Muscle of leg (tissue), 11 donors: ENCODE results near the gene GDAP2. TPM values are rescaled to one million over a fixed set of nuclear protein-coding genes. Genes with fewer than 3 reads are reported as not detected.
A peak's percentile ranks its signal among the peaks of the same experiment; 100 is the strongest.
"Not testable (repeated sequence)": the region's sequence is repeated elsewhere in the genome, so short reads cannot be mapped to it uniquely, and the experiment has no call there.

Experiments
- DNase-seq: peaks from one replicate; pipeline ENCODE4 v3.0.0; 2013
- H3K27ac ChIP-seq: one replicate; pipeline ENCODE4 v1.5.1; 2013; ENCODE audit warnings: mild to moderate bottlenecking, low read length, control low read depth
- H3K27me3 ChIP-seq: one replicate; pipeline ENCODE4 v1.6.1; 2013; ENCODE audit warnings: low read length; ENCODE audit not compliant: control insufficient read depth, insufficient read depth
- H3K36me3 ChIP-seq: one replicate; pipeline ENCODE4 v1.6.1; 2013; ENCODE audit warnings: low read length; ENCODE audit not compliant: control insufficient read depth, insufficient read depth
- H3K4me1 ChIP-seq: one replicate; pipeline ENCODE4 v1.6.1; 2013; ENCODE audit warnings: low read length; ENCODE audit not compliant: control insufficient read depth, insufficient read depth
- H3K4me3 ChIP-seq: one replicate; pipeline ENCODE4 v1.5.1; 2013; ENCODE audit warnings: low read length, control low read depth
- H3K9me3 ChIP-seq: replicated peaks from 2 replicates; pipeline ENCODE4 v1.6.1; 2013; ENCODE audit warnings: low read depth, low read length; ENCODE audit not compliant: control insufficient read depth
- WGBS: methylation state at CpG from one replicate; pipeline ENCODE4 v1.1.5; 2013; ENCODE audit warnings: missing lambda C conversion rate; ENCODE audit not compliant: insufficient coverage; 5-methylcytosine and 5-hydroxymethylcytosine counted together
- polyA plus RNA-seq, 8 donors: library from polyadenylated mRNA; unstranded; fragments of 120-200 nt; gene quantifications; one replicate each; pipeline versions ENCODE4 v1.2.1 to v1.2.3, GENCODE V29; 2013; ENCODE audit warnings: inconsistent platforms in 1 of 8, low replicate concordance in 1 of 8; ENCODE audit not compliant: insufficient read length in 8 of 8, insufficient read depth in 1 of 8
- total RNA-seq: library from RNA; stranded (reverse); fragments of 120-200 nt; gene quantifications from one replicate; pipeline ENCODE4 v1.2.4, GENCODE V29; 2013

GDAP2 gene
- total and polyA plus RNA-seq, 9 donors: 6.3 to 14.0 (median 7.0) TPM

DNA sequence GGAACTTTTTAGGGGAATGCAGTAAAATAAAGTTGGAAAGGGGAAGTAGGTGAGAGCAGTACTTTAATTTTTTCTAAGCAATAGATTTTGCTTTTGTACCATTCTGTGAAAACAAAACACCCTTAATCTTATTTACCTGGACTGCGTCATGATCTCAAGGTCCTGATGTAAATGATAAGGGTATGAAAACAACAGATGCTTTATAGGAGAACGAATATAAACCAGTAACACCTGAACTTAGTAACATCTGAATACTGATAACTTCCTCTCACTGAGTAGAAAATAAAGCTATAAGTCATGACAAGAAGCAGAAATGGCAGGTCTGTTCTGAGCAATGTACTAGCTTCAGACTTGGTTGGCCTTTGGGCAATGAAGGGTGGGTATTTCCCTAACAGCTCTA lies 77.7 kb downstream of the GDAP2 start:
- Histone ChIP-seq H3K27ac (no peak overlapping the region), H3K4me3 (no peak overlapping the region)

DNA sequence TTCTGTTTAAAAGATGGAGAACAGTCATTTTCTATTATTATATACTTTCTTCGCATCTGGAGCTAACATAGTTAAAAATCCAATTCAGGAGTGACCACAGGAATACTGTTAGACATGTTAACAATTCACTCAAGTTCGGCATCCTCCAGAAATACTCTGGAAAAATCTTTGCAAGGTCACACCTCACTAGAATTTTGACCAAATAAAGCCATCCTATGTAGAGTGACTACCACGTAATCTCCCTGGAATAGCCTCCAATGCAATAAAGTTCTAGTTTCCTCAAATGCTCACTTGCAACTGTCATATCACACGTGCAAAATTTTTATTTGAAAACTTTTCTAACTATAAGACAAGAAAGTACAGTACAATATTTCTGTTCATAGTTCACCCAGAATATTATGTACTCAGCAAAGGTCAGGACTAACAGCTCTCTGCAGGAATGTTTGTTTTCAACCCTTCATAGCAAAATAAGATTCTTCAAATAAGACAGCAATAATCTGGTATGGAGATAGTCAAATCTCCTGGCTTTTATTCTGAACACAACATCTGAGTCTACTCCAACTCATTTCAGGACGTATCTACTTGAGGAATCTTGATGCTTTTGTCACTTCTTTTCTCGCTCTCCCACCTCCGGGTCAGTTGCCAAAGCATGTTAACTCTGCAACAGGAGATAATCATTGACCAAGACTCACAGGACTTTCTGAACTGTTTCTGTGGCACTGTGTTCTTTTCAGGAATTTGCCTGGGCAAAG lies 82.6 kb downstream of the GDAP2 start:
- no peak for DNase-seq
- H3K9me3 ChIP-seq: peaks cover 3% of the 10 kb centered on the region
- no peaks in the 10 kb centered on the region for H3K36me3 ChIP-seq
- H3K27ac ChIP-seq: no peak overlapping the region
- no peak overlapping the region for H3K4me3 ChIP-seq
- 66% methylated on average over 3 of the region's 7 CpGs for WGBS
- H3K4me1 ChIP-seq: no peaks in the 10 kb centered on the region
- H3K27me3 ChIP-seq: no peaks in the 10 kb centered on the region

More for the DNA sequence above, 77.7 kb downstream of the GDAP2 start:
- WGBS: no CpG with 5 or more reads among the region's 2 CpGs
- no peaks in the 10 kb centered on the region for H3K36me3 ChIP-seq
- H3K9me3 ChIP-seq: no peaks in the 10 kb centered on the region
- H3K27me3 ChIP-seq: no peaks in the 10 kb centered on the region
- DNase-seq: no peak
- H3K4me1 ChIP-seq: no peaks in the 10 kb centered on the region

DNA sequence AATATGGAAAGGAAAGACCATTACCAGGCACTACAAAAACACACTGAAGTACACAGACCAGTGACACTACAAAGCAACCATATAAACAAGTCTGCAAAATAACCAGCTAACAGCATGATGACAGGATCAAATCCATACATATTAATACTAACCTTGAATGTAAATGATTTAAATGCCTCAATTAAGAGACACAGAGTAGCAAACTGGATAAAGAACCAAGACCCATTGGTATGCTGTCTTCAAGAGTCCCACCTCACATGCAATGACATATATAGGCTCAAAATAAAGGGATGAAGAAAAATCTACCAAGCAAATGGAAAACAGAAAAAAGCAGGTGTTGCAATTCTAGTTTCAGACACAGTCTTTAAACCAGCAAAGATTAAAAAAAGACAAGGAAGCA lies 84.9 kb downstream of the GDAP2 start:
- not testable (repeated sequence) for H3K27me3 ChIP-seq, H3K4me3 ChIP-seq, H3K36me3 ChIP-seq, H3K27ac ChIP-seq, DNase-seq, H3K4me1 ChIP-seq, H3K9me3 ChIP-seq

DNA sequence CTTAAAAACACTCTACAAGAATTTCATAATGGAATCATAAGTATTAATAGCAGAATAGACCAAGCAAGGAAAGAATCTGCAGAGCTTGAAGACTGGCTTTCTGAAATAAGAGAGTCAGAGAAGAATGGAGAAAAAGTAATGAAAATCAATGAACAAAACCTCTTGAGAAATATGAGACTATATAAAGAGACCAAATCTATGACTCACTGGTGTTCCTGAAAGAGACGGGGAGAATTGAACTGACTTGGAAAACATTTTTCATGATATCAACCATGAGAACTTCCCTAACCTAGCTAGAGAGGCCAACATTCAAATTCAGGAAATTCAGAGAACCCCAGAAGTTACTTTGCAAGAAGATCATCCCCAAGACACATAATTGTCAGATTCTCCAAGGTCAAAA lies 85.6 kb downstream of the GDAP2 start:
- no peak overlapping the region for H3K4me3 ChIP-seq
- H3K36me3 ChIP-seq: no peaks in the 10 kb centered on the region
- no peaks in the 10 kb centered on the region for H3K27me3 ChIP-seq
- no CpG with 5 or more reads among the region's 1 CpG for WGBS
- H3K9me3 ChIP-seq: peaks cover 3% of the 10 kb centered on the region
- H3K4me1 ChIP-seq: no peaks in the 10 kb centered on the region
- no peak overlapping the region for H3K27ac ChIP-seq
- no peak for DNase-seq

DNA sequence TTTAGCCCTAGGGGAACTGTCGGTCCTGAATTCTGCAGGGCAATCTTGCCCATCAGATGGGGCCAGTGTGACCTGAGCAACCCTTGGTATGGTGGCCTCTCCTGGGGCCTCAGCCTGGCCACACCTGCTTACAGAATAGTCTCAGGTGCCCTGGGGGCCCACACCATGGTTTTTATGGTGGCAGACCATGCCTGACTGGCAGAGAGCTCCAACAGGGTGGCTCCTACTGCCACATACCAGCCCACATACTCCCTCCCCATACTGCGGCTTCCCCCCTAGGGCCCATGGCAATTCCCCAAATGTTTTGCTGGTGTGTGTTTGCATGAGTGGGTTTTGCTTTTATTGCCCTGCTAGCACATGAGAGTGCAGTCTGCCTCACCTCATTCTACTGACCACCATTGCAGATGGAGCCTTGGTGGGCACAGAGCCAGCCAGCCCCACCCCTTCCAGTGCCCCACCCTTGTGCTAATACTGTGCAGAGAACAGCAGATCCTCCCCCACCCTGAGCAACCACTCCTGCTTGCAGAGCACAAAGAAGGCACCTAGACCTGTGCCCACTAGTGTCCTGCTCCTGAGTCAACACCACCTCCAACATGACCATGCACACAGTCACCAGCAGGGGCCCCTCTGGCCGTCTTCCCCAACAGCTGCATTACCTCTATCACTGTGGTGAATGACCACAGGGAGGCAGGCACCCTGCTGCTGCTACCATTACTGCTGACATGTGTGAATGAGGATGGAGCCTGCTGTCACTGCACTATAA lies 86.8 kb downstream of the GDAP2 start:
- no peaks in the 10 kb centered on the region for H3K27me3 ChIP-seq
- no peak for DNase-seq
- no peak overlapping the region for H3K27ac ChIP-seq
- no peak overlapping the region for H3K4me3 ChIP-seq
- H3K9me3 ChIP-seq: peaks cover 3% of the 10 kb centered on the region
- H3K36me3 ChIP-seq: no peaks in the 10 kb centered on the region
- H3K4me1 ChIP-seq: no peaks in the 10 kb centered on the region
- 89% methylated on average over 1 of the region's 3 CpGs for WGBS

DNA sequence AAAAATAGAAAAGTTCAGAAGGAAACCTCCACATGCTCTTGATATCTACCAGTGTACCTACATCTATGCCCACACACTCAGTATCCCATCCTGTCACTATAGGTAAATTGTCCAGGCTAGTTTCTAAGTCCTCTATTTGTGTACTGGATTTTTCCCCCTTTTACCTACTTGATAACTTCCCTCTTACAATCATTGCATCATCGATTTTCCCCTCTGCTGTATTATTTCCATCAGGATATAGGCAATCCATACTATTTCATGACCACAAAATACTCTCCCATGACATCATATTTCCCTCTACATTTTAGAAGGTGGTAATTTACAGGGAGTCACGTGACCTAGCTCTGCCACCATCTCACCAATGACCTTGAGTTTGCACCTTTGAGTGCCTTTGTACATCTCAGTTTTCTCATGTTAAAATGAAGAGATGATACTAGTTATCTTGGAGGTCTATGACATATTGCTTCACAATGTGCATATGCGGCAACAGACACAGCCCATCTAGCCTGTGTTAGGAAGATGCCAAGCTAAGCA lies 88.2 kb downstream of the GDAP2 start:
- Histone ChIP-seq H3K27ac (no peak overlapping the region), H3K4me1 (no peaks in the 10 kb centered on the region), H3K4me3 (no peak overlapping the region), H3K27me3 (no peaks in the 10 kb centered on the region), H3K36me3 (no peaks in the 10 kb centered on the region), H3K9me3 (peaks cover 3% of the 10 kb centered on the region)
- DNase-seq: no peak
- 100% methylated on average over 1 of the region's 3 CpGs for WGBS

DNA sequence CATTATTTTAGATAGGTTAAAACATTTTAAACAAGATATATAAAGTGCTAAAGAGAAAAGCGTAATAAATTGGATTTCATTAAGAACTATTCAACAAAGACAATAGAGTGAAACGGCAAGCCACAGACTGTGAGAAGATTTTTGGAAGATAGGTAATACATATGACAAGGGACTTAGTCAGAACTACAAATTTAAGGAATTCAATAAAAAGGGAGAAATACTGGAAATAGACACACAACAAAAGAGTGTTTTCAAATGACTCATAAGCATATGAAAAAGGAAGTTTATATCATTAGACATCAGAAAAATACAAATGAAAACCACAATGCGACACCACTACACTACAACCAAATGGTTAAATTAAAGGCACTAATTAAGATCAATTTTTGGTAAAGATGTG lies 90.5 kb downstream of the GDAP2 start:
- no peak overlapping the region for H3K27ac ChIP-seq
- H3K36me3 ChIP-seq: no peaks in the 10 kb centered on the region
- no peaks in the 10 kb centered on the region for H3K9me3 ChIP-seq
- whole genome bisulfite sequencing: no CpG with 5 or more reads among the region's 3 CpGs
- H3K4me1 ChIP-seq: no peaks in the 10 kb centered on the region
- H3K4me3 ChIP-seq: no peak overlapping the region
- no peak for DNase-seq
- H3K27me3 ChIP-seq: no peaks in the 10 kb centered on the region

DNA sequence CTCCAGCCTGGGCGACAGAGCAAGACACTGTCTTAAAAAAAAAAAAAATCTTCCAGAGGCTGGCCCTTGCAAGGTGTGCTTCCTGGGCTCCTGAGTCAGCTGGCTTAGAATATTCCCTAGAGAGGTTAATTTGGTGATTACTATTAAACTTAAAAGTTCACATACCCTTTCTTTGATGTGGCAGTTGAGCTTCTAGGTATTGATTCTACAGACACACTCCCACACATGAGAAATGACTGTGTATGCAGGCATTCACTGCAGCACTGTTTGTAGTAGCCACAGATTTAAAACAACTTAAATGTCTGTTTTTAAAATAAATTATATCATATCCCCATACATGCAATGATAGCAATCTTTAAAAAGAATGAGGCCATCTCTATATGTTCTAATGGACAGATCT lies 93.4 kb downstream of the GDAP2 start:
- no peaks in the 10 kb centered on the region for H3K27me3 ChIP-seq
- no peaks in the 10 kb centered on the region for H3K4me1 ChIP-seq
- H3K9me3 ChIP-seq: no peaks in the 10 kb centered on the region
- H3K36me3 ChIP-seq: no peaks in the 10 kb centered on the region
- DNase-seq: no peak
- no peak overlapping the region for H3K27ac ChIP-seq
- no CpG with 5 or more reads among the region's 1 CpG for WGBS
- no peak overlapping the region for H3K4me3 ChIP-seq

DNA sequence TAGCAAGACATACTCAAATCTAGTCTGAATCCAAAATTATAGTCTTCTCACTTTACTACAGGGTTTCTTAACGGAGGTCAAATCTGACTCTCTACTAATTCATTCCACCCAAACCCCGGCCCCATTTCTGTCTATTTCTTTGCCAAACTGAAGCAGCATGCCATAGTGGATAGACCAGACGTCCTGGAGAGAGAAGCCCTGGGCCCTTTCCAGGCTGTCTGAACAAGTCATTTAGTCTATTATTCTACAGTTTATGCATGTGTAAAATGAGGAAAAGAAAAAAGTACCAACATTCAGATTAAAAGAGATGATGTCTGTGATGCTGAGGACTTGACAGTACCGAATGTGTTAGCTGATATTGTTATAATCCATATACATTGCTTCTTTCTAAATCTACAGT lies 95.0 kb downstream of the GDAP2 start:
- no peaks in the 10 kb centered on the region for H3K9me3 ChIP-seq
- H3K27me3 ChIP-seq: no peaks in the 10 kb centered on the region
- no peaks in the 10 kb centered on the region for H3K4me1 ChIP-seq
- H3K4me3 ChIP-seq: no peak overlapping the region
- no peaks in the 10 kb centered on the region for H3K36me3 ChIP-seq
- no peak overlapping the region for H3K27ac ChIP-seq
- 53% methylated on average over 2 of the region's 4 CpGs for WGBS
- DNase-seq: peak; percentile 36

DNA sequence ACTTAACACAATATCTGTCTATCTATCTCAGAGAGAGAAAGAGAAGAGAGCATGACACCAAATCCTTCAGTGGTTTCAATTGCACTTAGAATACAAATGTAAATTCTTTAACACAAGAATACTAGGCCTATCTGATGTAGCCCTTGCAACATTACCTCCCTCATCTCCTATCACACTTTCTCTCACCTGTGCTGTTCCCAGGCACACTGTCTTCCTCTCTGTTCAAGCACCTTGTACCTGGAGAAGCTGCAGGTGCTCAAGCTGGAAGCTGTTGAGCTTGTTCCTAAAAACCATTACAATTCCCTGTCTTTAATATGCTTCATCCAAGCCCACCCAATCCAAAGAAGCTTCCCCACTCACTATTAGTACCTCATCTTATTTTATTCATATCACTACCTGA lies 97.0 kb downstream of the GDAP2 start:
- DNase-seq: no peak
- peaks cover 11% of the 10 kb centered on the region for H3K4me1 ChIP-seq
- H3K27ac ChIP-seq: no peak overlapping the region
- no peaks in the 10 kb centered on the region for H3K9me3 ChIP-seq
- H3K4me3 ChIP-seq: no peak overlapping the region
- no peaks in the 10 kb centered on the region for H3K36me3 ChIP-seq
- no peaks in the 10 kb centered on the region for H3K27me3 ChIP-seq
